Stimulated activated CD4-positive, alpha-beta T cell treated with anti-CD3 and anti-CD28 coated beads, Interleukin-12 subunit alpha, Interleukin-12 subunit beta, amount 100 ng/mL, for 48 hours (primary cell): ENCODE measurements around the gene SIM2.

Experiments
- DNase-seq, 3 donors: peaks; one replicate each; pipeline ENCODE4 v3.0.0-alpha.2; 2020; ENCODE audit warnings: low read depth in 2 of 3, low spot score in 1 of 3

SIM2 gene

GRCh38 chr21:36713746-36714145 is 14.8 kb downstream of the SIM2 start:
- DNase-seq = no peak

DNA sequence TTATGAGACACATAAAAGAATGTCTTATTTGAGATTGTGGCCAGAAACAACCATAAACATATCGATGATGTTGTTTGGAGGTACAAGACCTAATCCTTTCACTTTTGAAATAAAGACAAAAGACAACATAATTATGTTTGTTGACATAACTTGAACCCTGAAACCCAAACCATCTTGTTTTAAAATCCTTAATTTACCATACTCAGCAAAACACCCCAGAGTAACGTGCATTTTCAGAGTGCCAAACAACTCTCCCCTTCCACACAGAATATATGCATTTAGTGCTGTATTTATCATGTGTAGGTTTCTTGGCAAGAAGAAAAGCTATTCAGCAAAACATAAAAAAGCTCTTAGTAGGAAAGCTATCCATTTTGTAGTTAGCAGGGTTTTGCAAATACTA is 17.5 kb downstream of the SIM2 start:
- no peak for DNase-seq

DNA sequence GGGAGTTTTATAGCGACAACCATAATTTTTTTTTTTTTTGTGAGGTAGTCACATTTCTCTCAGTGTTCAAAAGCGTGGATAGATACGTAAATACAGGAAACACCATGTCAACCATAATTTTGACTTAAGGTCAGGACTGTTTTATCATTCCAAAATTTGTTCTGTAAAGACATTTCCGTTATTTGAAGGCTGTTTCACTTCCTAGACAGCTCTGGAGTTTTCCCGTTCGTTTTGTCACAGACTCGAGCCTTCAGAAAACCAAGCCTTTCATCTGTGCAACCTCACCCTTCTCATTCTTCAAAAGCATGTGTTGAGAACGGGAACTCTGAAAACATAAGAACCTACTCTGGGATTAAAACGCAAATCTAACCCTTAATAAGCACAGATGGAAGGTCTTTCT is 17.9 kb downstream of the SIM2 start:
- no peak for DNase-seq

DNA sequence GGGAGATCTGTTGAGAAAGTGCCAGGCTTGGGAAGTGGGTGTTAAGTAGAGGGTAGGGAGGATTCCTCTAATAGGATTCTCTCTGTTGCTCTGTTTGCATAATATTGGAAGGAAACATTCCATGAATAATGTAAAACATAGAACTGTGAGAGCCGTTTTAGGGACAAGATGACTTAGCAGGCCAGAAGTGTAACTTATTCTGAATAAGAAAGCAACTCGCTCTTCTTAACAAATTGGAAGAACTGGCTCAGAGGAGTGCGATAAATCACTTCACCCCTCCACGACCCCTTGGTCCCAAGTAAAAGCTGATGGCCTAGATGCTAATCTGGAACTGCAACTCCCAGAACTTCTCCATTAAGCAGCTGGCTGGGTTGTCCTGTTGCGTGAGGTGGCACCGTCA is 19.1 kb downstream of the SIM2 start:
- DNase-seq = no peak

DNA sequence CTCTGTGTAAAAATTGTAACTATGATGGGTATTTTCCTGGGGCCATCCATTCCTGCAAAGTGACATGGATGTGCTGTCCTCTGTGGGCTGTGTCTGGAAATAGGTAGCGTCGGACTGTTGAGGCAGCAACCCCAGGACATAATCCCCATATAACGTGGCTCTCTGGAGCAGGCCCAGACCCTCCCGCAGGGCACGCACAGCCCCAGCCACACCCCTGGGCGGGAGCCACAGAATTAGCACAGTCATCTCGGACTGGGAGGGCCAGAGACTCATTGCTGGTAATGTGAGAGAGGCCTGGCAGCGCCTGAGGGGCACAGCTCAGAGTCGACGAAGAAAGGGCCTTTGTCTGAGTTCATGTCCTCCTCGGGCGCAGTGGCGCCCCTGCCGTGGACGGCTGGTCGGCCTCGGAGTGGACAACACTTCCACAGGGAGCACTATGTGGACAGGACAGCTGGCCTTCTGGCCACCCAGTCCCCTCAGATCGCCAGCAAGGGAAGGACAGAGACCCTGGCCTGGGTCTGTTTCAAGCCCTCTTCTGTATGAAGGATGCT is 20.1 kb downstream of the SIM2 start:
- DNase-seq = no peak

DNA sequence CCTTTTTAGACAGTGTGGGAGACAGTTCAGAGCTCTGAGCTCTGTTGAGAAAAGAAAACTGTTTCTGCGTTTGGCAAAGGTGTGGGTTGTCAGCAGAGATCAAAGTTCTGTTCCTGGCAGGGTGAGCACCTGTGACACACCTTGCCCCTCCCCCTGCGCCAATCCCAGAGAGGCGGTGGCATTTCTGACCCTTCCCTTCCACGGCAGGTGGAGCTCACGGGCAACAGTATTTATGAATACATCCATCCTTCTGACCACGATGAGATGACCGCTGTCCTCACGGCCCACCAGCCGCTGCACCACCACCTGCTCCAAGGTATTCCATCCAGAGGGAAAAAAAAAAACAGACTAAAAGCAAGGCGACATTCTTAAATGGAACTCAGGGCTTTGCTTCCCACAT is 20.7 kb downstream of the SIM2 start:
- DNase-seq = no peak

- DNase-seq = no peak
These were observed 22.9 kb downstream of the SIM2 start for GRCh38 chr21:36721817-36722216.

DNA sequence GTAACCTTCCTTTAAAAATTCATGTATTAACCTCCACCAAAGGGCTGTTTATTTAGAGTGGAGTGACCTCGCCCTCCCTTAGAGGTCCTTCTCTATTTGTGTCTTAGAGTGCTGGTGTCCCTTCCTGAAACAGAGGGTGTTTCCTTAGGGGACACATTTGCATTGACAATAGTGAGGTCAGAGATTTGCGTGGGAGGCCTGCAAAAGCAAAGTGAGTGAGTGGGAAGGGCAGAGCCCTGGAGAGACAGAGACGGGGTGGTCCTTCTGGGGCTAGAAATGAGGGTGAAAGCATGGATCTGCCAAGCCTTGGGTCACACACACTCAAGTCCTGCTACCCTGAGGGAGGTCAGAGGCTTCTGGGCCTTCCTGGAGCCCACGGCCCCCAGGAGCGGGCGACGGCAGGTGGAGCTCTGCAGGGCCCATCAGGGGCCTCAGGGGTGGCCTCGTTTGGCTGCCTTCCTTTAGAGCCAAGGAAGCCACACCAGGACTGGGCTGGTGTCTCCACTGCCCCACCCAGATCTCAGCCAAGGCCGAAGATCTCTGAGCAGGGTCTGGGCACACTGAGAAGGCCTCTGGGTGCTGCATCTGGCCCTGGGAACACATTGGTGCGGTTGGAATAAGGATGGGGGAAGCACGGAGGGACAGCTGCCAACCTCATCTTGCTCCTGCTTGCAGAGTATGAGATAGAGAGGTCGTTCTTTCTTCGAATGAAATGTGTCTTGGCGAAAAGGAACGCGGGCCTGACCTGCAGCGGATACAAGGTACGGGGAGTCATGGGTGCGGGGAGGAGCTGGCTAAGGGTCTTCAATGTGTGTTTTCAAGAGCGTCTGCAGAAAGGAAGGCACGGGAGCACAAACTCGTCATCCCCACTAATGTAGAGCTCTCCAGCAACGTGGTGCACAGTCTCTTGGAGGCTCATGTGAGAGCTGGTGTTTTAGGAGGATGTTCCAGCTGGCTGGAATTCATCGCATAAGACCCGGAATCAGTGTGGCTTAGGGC is 23.8 kb downstream of the SIM2 start:
- no peak for DNase-seq

GRCh38 chr21:36723371-36723881 is 24.5 kb downstream of the SIM2 start:
- no peak for DNase-seq

DNA sequence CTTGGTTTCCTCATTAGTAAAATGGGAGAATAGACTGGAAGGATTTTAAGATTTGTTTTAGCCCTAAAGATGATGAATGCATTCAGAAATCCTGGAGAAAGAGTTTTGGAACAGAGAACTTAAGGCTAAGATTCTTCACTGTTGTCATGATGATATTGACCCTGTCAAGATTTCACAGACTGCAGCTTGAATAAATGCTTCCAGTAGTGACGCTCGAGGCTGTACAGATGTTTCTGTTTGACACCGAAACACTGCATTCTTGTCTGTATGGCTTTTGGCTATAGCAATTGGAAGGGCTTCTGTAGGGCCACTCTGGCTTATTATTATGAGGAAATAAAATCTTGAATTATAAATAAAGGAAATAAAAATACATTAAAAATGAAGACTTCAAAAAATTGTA is 25.7 kb downstream of the SIM2 start:
- no peak for DNase-seq

DNA sequence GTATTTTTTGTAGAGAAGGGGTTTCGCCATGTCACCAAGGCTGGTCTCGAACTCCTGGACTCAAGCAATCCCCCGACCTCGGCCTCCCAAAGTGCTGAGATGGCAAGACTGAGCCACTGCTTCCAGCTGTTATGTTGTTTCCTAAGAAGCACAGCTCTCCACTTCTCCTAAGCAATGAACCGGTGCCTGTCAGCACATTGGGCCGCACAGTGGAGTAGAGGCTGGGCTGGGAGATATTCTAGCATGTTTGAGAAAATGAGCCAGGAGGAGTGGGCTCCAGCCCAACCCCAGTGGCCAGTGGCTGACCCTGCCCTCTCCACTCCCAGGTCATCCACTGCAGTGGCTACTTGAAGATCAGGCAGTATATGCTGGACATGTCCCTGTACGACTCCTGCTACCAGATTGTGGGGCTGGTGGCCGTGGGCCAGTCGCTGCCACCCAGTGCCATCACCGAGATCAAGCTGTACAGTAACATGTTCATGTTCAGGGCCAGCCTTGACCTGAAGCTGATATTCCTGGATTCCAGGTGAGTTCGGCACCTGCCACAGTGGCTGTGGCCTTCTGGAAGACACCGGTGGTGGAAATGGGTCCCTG is 27.0 kb downstream of the SIM2 start:
- DNase-seq = no peak

DNA sequence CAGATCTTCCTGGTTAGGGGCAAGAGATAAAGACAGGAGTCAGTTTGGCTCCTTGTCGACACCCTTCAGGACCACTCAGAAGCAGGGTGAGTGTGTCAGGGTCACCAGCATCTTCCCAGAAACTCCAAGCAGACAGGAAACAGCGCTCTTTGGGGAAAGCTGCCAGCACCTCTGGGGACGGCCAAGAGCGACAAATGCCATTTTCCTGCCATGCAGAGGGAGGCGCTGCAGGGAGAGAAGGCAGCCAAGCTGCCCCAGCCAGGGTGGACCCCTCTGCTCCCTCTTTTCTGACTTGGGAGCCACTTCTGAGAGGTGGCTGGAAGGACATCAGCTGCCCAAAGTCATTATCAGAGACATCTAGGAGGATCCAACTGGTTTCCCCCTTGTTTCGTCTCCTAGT is 29.0 kb downstream of the SIM2 start:
- no peak for DNase-seq

DNA sequence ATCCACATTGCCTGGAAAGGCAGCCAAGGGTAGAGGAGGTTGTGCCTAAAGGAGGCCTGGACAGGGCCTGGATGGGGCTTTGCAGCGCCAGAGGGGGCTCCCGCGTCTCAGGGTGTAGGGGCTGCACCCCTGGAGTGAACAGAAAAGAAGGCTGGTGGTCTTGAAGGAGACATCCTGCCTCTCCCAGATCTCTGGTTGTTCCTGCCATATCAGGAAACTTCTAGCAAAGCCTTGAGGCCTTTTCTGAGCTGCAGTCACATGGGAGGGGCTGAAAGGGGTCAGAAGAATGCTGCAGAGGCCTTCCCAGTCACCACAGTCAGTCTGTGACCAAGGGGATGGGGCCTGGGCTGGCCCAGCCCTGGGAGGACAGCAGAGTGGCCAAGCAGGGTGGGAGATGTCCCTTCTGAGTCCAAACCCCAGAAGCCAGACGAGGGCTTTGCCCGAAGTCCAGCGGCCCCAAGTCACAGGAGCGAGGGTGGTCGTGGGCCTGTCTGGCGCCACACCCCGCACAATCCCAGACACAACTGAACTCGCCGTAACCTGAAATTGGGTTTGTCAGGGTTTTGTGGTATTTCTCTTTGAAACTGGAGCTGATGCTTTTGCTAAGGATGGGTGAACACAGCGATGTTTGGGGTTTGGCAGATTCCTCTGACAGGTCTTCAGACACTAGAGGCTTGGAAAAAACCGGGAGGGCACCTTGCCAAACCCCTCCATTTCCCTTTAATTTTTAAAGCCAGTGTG is 29.6 kb downstream of the SIM2 start:
- DNase-seq = no peak

- no peak for DNase-seq
These were observed 30.5 kb downstream of the SIM2 start for GRCh38 chr21:36729310-36729970.

- no peak for DNase-seq
These were observed 31.7 kb downstream of the SIM2 start for GRCh38 chr21:36730291-36731281.

- DNase-seq = no peak
These were observed 33.3 kb downstream of the SIM2 start for GRCh38 chr21:36732217-36732616.

DNA sequence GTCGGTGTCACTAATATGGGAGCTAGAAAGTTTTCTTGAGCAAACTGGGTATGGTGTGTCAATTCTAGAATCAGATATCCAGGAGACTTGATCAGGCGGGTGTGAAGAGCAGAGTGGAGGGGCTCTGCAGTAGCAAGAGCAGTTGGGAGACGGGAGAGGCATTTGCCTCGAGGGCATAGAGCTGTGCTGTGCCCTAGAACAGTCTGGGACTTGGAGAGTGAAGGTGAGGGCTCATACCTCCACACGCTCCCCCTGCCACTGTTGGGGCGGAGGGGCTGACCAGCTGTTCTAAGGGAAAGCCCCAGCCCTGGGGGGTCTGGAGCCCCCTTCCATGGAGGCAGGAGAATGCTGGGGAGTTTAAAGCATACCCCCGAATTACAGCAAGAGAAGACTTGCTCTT is 33.8 kb downstream of the SIM2 start:
- no peak for DNase-seq

GRCh38 chr21:36733857-36734256 is 34.9 kb downstream of the SIM2 start:
- DNase-seq = no peak

DNA sequence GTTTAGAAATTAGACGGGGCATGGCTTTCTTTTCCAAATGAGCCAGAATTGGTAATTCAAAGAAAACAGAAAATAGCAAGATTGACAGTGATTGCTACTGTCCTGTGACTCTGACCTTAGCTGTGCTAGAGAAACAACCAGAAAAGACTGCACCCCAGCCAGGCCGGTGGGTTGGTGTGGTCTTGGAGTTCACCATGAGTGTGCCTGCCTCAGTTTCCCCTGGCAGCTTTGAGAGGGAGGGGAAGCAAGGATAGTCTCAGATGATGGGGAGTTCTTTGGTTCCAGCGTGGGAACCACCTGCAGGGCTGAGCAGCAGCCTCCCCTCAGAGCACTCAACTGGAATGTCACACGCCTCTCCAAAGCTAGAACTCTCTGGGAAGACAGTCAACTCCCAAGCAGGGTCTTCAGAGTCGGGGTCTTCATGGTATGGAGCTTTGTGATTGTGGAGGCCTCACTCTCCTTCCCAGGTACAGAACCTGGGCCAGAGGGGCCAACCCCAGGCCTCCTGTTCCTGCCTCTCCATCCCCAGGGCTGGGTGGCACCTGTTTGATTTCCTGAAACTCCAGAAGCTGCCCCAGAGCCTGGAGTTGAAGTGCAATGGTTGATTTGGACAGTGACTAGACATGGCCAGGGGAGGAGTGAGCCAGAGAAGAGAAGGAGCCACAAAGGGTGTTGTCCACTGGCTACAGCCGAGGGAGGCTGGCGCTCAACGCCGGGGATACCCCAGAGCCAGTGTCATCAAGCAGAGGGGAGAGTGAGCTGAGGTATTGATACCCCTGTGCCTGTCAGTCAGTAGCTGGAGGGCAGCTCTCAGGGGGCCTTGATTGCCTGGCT is 35.7 kb downstream of the SIM2 start:
- no peak for DNase-seq
